ENCODE results near the gene NRXN3.

GRCh38 chr14:79395061-79395460 lies 1224.9 kb downstream of the NRXN3 start:
- TF ChIP-seq CTCF (IDR thresholded peaks at IDR 0.05) (no peak), EZH2 (IDR thresholded peaks at IDR 0.05; ENCODE audit: borderline replicate concordance, insufficient read depth, low read depth, low read length, poor library complexity, severe bottlenecking) (no peak)
